ENCODE results near the gene CAMP.
"Not testable (repeated sequence)": the region's sequence is repeated elsewhere in the genome, so short reads cannot be mapped to it uniquely, and the experiment has no call there.

The CAMP gene

GRCh38 chr3:48222616-48223513, at the start of gene CAMP:
Gene CAMP, plus strand, starts transcription at chr3:48223495. Its CDS starts 17 bp downstream, at chr3:48223512.
- no peak for DNase-seq (ENCODE audit: low spot score)

- DNase-seq (ENCODE audit: low spot score), result no peak
Measured at GRCh38 chr3:48178072-48178471, 45.2 kb upstream of the CAMP start.

- no peak for DNase-seq (ENCODE audit: low spot score)
Measured at GRCh38 chr3:48180021-48180420, 43.3 kb upstream of the CAMP start.

- no peak for DNase-seq (ENCODE audit: low spot score)
Measured at GRCh38 chr3:48180531-48181253, 42.6 kb upstream of the CAMP start.

GRCh38 chr3:48184299-48184698, 39.0 kb upstream of the CAMP start:
- DNase-seq (ENCODE audit: low spot score), result no peak

- no peak for DNase-seq (ENCODE audit: low spot score)
Measured at GRCh38 chr3:48185129-48185528, 38.2 kb upstream of the CAMP start.

- DNase-seq (ENCODE audit: low spot score), result no peak
Measured at GRCh38 chr3:48186631-48187300, 36.5 kb upstream of the CAMP start.

- no peak for DNase-seq (ENCODE audit: low spot score)
Measured at GRCh38 chr3:48187301-48187578, 36.1 kb upstream of the CAMP start.

- DNase-seq (ENCODE audit: low spot score), result no peak
Measured at GRCh38 chr3:48187579-48188265, 35.6 kb upstream of the CAMP start.

- DNase-seq (ENCODE audit: low spot score), result peak; percentile 98
Measured at GRCh38 chr3:48188266-48189201, 34.8 kb upstream of the CAMP start, which contains the start of gene CDC25A. Gene CDC25A, minus strand, starts transcription at chr3:48188417. Its CDS starts 470 bp downstream, at chr3:48187947.

- no peak for DNase-seq (ENCODE audit: low spot score)
Measured at GRCh38 chr3:48189321-48189720, 34.0 kb upstream of the CAMP start.

- DNase-seq (ENCODE audit: low spot score), result no peak
Measured at GRCh38 chr3:48190911-48191310, 32.4 kb upstream of the CAMP start.

GRCh38 chr3:48194446-48195071, 28.7 kb upstream of the CAMP start:
- peak; percentile 31 for DNase-seq (ENCODE audit: low spot score)

- no peak for DNase-seq (ENCODE audit: low spot score)
Measured at GRCh38 chr3:48196611-48197010, 26.7 kb upstream of the CAMP start.

- DNase-seq (ENCODE audit: low spot score), result no peak
Measured at GRCh38 chr3:48199117-48199516, 24.2 kb upstream of the CAMP start.

- DNase-seq (ENCODE audit: low spot score), result no peak
Measured at GRCh38 chr3:48202632-48203031, 20.7 kb upstream of the CAMP start.

GRCh38 chr3:48208076-48208475, 15.2 kb upstream of the CAMP start:
- DNase-seq (ENCODE audit: low spot score), result no peak

GRCh38 chr3:48209445-48209844, 13.8 kb upstream of the CAMP start:
- DNase-seq (ENCODE audit: low spot score), result no peak

- DNase-seq (ENCODE audit: low spot score), result not testable (repeated sequence)
Measured at GRCh38 chr3:48210534-48210933, 12.8 kb upstream of the CAMP start.

- DNase-seq (ENCODE audit: low spot score), result not testable (repeated sequence)
Measured at GRCh38 chr3:48211776-48212175, 11.5 kb upstream of the CAMP start.

GRCh38 chr3:48214225-48214624, 9.1 kb upstream of the CAMP start:
- no peak for DNase-seq (ENCODE audit: low spot score)

Measured in putamen (tissue), 1 donor.